ENCODE data around the gene KDM1B. TPM values are rescaled to one million over a fixed set of nuclear protein-coding genes. Genes with fewer than 3 reads are reported as not detected.
A peak's percentile ranks its signal among the peaks of the same experiment; 100 is the strongest.

KDM1B gene
- total and polyA plus RNA-seq, 5 donors from 2014 or later = 0.94 to 13.1 (median 3.2) TPM

DNA sequence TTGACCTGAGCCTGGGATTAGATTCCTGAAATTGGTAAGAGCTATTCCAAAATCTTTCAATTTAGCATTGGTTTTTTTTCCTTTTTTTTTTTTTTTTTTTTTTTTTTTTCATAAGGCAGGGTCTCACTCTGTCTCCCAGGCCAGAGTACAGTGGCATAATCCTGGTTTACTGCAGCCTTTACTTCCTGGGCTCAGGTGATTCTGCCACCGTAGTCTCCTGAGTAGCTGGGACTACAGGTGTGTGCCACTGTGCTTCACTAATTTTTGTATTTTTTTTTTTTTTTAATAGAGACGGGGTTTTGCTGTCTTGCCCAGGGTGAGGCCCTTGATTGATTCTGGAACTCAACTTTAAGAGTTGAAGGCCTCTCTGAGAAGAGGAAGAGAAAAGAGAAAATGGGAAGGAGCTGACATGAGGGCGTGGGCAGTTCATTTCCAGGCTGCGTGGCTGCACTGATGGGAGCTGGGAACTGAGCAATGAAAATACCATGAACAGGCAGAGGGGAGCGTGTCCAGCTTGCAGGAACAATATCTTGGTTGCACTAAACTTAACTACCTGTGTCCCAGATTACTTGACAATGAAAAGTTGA, 24.6 kb downstream of the KDM1B start:
- Mint-ChIP-seq H3K4me3 (no peak overlapping the region), H3K36me3 (peaks cover 73% of the 10 kb centered on the region), H3K27ac (peak overlapping the region in 1 of 3 donors; percentile 71), H3K27me3 (no peaks in the 10 kb centered on the region), H3K9me3 (no peaks in the 10 kb centered on the region), H3K4me1 (peaks cover 17 to 32% (median 25%) of the 10 kb centered on the region in 4 donors)
- no peaks in the 10 kb centered on the region for H3K27me3 ChIP-seq (ENCODE audit: control insufficient read depth, insufficient read depth, low read length)
- H3K9me3 ChIP-seq (ENCODE audit: control insufficient read depth in 2 of 2, low read length in 2 of 2) = no peaks in the 10 kb centered on the region
- DNase-seq = no peak
- no peak overlapping the region for H3K27ac ChIP-seq (ENCODE audit: insufficient read depth, low read length, poor library complexity, severe bottlenecking)
- no peak overlapping the region for H3K4me3 ChIP-seq (ENCODE audit: low read depth, low read length)
- peaks cover 3% of the 10 kb centered on the region for H3K36me3 ChIP-seq (ENCODE audit: control insufficient read depth, insufficient read depth, low read length)
- no peak for ATAC-seq (ENCODE audit: low read depth in 2 of 2)
- H3K4me1 ChIP-seq (ENCODE audit: control insufficient read depth, insufficient read depth, low read length, poor library complexity, severe bottlenecking) = no peaks in the 10 kb centered on the region

DNA sequence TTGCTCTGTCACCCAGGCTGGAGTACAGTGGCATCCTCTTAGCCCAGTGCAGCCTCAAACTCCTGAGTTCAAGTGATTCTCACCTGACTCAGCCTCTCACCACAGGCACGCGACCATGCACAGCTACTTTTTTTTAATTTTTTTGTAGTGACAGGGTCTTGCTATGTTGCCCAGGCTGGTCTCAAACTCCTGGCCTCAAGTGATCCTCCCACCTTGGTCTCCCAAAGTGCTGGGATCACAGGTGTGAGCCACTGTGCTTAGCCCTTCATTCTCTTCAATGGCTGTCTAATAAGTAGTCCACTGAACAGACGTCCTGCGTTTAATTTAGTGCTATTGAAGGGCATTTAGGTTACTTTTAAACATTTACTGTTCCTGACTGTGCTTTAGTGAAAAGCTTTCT, 27.3 kb downstream of the KDM1B start:
- H3K36me3 ChIP-seq (ENCODE audit: control insufficient read depth, insufficient read depth, low read length) = peaks cover 14% of the 10 kb centered on the region
- no peak overlapping the region for H3K4me3 ChIP-seq (ENCODE audit: low read depth, low read length)
- Mint-ChIP-seq H3K9me3 (peaks cover 0 to 1% (median 0%) of the 10 kb centered on the region in 7 donors), H3K27ac (no peak overlapping the region), H3K4me3 (no peak overlapping the region), H3K36me3 (peaks cover 65% of the 10 kb centered on the region), H3K27me3 (no peaks in the 10 kb centered on the region), H3K4me1 (peaks cover 5 to 14% (median 12%) of the 10 kb centered on the region in 4 donors)
- no peak overlapping the region for H3K27ac ChIP-seq (ENCODE audit: insufficient read depth, low read length, poor library complexity, severe bottlenecking)
- H3K4me1 ChIP-seq (ENCODE audit: control insufficient read depth, insufficient read depth, low read length, poor library complexity, severe bottlenecking) = no peaks in the 10 kb centered on the region
- no peak for DNase-seq
- no peaks in the 10 kb centered on the region for H3K9me3 ChIP-seq (ENCODE audit: control insufficient read depth in 2 of 2, low read length in 2 of 2)
- no peaks in the 10 kb centered on the region for H3K27me3 ChIP-seq (ENCODE audit: control insufficient read depth, insufficient read depth, low read length)
- ATAC-seq (ENCODE audit: low read depth in 2 of 2) = no peak

DNA sequence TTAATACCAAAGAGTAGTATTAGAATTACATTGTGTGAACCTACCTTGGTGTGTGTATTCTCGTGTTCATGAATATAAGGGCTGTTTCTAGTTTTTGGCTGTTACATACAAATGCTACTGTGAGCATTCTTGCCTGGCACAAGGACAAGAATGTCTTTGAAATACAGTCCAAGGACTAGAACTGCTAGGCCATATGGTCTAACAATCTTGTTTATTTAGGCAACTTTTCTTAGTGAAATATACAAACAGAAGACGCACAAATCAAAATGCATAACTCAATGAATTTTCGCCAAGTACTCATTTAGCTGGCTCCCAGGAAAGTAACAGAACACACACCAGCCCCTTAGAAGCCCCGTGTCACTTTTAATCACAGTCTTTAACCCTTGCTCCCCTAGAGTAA, 28.5 kb downstream of the KDM1B start:
- H3K9me3 ChIP-seq (ENCODE audit: control insufficient read depth in 2 of 2, low read length in 2 of 2) = no peaks in the 10 kb centered on the region
- ATAC-seq (ENCODE audit: low read depth in 2 of 2) (no peak), DNase-seq (no peak)
- no peaks in the 10 kb centered on the region for H3K27me3 ChIP-seq (ENCODE audit: control insufficient read depth, insufficient read depth, low read length)
- Mint-ChIP-seq H3K27me3 (no peaks in the 10 kb centered on the region), H3K36me3 (peaks cover 64% of the 10 kb centered on the region), H3K9me3 (peaks cover 0 to 1% (median 0%) of the 10 kb centered on the region in 7 donors), H3K4me3 (no peak overlapping the region), H3K27ac (peak overlapping the region in 1 of 3 donors; percentile 25), H3K4me1 (peaks cover 4 to 12% (median 6%) of the 10 kb centered on the region in 4 donors)
- no peak overlapping the region for H3K27ac ChIP-seq (ENCODE audit: insufficient read depth, low read length, poor library complexity, severe bottlenecking)
- no peak overlapping the region for H3K4me3 ChIP-seq (ENCODE audit: low read depth, low read length)
- H3K36me3 ChIP-seq (ENCODE audit: control insufficient read depth, insufficient read depth, low read length) = peaks cover 15% of the 10 kb centered on the region
- H3K4me1 ChIP-seq (ENCODE audit: control insufficient read depth, insufficient read depth, low read length, poor library complexity, severe bottlenecking) = no peaks in the 10 kb centered on the region

DNA sequence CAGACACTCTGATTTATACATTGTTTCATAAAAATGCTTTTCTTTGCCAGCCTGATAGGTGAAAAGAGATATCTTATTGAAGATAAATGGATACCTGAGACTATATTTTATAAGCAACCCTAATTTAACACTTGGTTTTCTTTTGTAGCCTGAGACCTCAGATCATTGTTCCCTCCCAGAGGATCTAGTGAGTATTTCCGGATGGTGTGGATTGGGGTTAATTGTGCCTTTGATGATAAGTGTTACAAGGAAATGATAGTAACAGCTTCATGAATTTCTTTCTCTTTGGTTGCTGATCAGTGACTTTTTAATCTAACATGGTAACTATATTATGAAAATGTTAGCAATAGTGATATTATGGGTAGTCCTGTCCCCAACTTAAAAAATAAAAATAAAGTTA, 30.4 kb downstream of the KDM1B start:
- H3K4me1 Mint-ChIP-seq = peaks cover 0 to 3% (median 0%) of the 10 kb centered on the region in 4 donors
- H3K36me3 Mint-ChIP-seq = peaks cover 57% of the 10 kb centered on the region
- H3K4me3 ChIP-seq (ENCODE audit: low read depth, low read length) = no peak overlapping the region
- peaks cover 0 to 1% (median 0%) of the 10 kb centered on the region in 7 donors for H3K9me3 Mint-ChIP-seq
- ATAC-seq (ENCODE audit: low read depth in 2 of 2) (no peak), DNase-seq (no peak)
- H3K9me3 ChIP-seq (ENCODE audit: control insufficient read depth in 2 of 2, low read length in 2 of 2) = no peaks in the 10 kb centered on the region
- H3K27ac Mint-ChIP-seq = no peak overlapping the region
- peaks cover 15% of the 10 kb centered on the region for H3K36me3 ChIP-seq (ENCODE audit: control insufficient read depth, insufficient read depth, low read length)
- no peaks in the 10 kb centered on the region for H3K4me1 ChIP-seq (ENCODE audit: control insufficient read depth, insufficient read depth, low read length, poor library complexity, severe bottlenecking)
- H3K27ac ChIP-seq (ENCODE audit: insufficient read depth, low read length, poor library complexity, severe bottlenecking) = no peak overlapping the region
- H3K27me3 Mint-ChIP-seq = no peaks in the 10 kb centered on the region
- H3K27me3 ChIP-seq (ENCODE audit: control insufficient read depth, insufficient read depth, low read length) = no peaks in the 10 kb centered on the region
- H3K4me3 Mint-ChIP-seq = no peak overlapping the region

DNA sequence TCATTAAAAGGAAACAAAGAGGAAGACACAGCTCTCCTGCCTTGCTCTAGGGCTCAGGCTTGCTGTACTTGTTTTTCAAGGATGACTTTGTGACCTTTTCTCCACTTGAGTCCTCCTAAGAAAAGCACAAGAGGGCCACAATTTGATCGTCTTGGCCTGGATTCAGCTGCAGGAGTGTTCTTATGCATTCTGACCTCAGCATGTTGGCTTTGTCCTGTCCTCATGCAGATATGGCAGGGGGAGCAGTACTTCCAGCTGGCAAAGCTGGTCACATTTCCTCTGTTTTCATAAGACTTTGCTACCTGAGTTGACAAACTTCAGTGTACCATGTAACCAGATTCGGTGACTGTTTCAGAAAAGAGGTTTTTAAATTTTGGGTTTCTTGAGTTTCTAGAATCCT, 30.8 kb downstream of the KDM1B start:
- peaks cover 0 to 1% (median 0%) of the 10 kb centered on the region in 7 donors for H3K9me3 Mint-ChIP-seq
- ATAC-seq (ENCODE audit: low read depth in 2 of 2) = no peak
- no peak overlapping the region for H3K4me3 Mint-ChIP-seq
- no peak for DNase-seq
- peaks cover 0 to 3% (median 0%) of the 10 kb centered on the region in 4 donors for H3K4me1 Mint-ChIP-seq
- Histone ChIP-seq H3K4me3 (ENCODE audit: low read depth, low read length) (no peak overlapping the region), H3K9me3 (ENCODE audit: control insufficient read depth in 2 of 2, low read length in 2 of 2) (no peaks in the 10 kb centered on the region), H3K36me3 (ENCODE audit: control insufficient read depth, insufficient read depth, low read length) (peaks cover 17% of the 10 kb centered on the region), H3K27ac (ENCODE audit: insufficient read depth, low read length, poor library complexity, severe bottlenecking) (no peak overlapping the region), H3K4me1 (ENCODE audit: control insufficient read depth, insufficient read depth, low read length, poor library complexity, severe bottlenecking) (no peaks in the 10 kb centered on the region), H3K27me3 (ENCODE audit: control insufficient read depth, insufficient read depth, low read length) (no peaks in the 10 kb centered on the region)
- H3K27me3 Mint-ChIP-seq = no peaks in the 10 kb centered on the region
- H3K27ac Mint-ChIP-seq = no peak overlapping the region
- peaks cover 54% of the 10 kb centered on the region for H3K36me3 Mint-ChIP-seq

DNA sequence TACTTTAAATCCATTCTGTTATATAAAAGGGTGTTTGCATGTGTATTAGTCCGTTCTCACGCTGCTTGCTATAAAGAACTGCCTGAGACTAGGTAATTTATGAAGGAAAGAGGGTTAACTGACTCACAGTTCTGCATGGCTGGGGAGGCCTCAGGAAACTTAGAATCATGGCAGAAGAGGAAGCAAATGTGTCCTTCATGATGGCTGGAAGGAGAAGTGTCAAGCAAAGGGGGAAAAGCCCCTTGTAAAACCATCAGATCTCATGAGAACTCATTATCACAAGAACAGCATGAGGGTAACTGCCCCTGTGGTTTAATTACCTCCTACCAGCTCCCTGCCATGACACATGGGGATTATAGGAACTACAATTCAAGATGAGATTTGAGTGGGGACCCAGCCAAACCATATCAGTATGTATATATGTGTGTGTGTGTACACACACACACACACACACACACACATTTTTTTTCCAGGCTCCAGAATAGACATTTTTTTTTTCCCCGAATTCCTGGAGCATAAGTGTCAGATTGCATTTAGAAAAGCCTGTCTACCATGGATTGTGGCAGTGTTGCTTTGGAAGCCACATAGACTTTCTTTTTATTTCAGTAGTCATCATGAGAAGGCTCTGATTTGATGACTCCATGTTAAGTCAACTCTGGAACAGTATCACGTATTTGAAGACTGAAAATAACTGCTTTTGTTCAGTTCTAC, 31.5 kb downstream of the KDM1B start:
- H3K4me3 Mint-ChIP-seq = no peak overlapping the region
- Histone ChIP-seq H3K9me3 (ENCODE audit: control insufficient read depth in 2 of 2, low read length in 2 of 2) (no peaks in the 10 kb centered on the region), H3K27ac (ENCODE audit: insufficient read depth, low read length, poor library complexity, severe bottlenecking) (no peak overlapping the region), H3K4me3 (ENCODE audit: low read depth, low read length) (no peak overlapping the region), H3K27me3 (ENCODE audit: control insufficient read depth, insufficient read depth, low read length) (no peaks in the 10 kb centered on the region), H3K4me1 (ENCODE audit: control insufficient read depth, insufficient read depth, low read length, poor library complexity, severe bottlenecking) (no peaks in the 10 kb centered on the region), H3K36me3 (ENCODE audit: control insufficient read depth, insufficient read depth, low read length) (peaks cover 21% of the 10 kb centered on the region)
- H3K27ac Mint-ChIP-seq = peak overlapping the region in 1 of 3 donors; percentile 4
- ATAC-seq (ENCODE audit: low read depth in 2 of 2) (no peak), DNase-seq (no peak)
- H3K9me3 Mint-ChIP-seq = peaks cover 0 to 1% (median 0%) of the 10 kb centered on the region in 7 donors
- H3K36me3 Mint-ChIP-seq = peaks cover 57% of the 10 kb centered on the region
- peaks cover 0 to 3% (median 0%) of the 10 kb centered on the region in 4 donors for H3K4me1 Mint-ChIP-seq
- H3K27me3 Mint-ChIP-seq = no peaks in the 10 kb centered on the region

DNA sequence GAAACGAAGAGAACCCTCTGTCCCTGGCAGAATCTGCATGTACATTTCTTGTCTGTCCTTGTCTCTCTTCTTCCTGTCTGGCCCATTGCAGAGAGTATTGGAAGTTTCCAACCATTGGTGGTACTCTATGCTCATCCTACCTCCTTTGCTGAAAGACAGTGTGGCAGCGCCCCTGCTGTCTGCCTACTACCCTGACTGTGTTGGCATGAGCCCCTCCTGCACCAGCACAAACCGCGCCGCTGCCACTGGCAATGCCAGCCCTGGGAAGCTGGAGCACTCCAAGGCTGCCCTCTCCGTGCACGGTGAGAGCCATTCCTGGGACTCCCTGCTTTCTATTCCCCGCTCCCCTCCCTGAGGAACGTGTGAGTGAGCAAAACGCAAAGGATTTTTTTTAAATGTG, 32.5 kb downstream of the KDM1B start:
- Histone ChIP-seq H3K27ac (ENCODE audit: insufficient read depth, low read length, poor library complexity, severe bottlenecking) (no peak overlapping the region), H3K27me3 (ENCODE audit: control insufficient read depth, insufficient read depth, low read length) (no peaks in the 10 kb centered on the region), H3K4me3 (ENCODE audit: low read depth, low read length) (no peak overlapping the region), H3K9me3 (ENCODE audit: control insufficient read depth in 2 of 2, low read length in 2 of 2) (no peaks in the 10 kb centered on the region), H3K4me1 (ENCODE audit: control insufficient read depth, insufficient read depth, low read length, poor library complexity, severe bottlenecking) (no peaks in the 10 kb centered on the region), H3K36me3 (ENCODE audit: control insufficient read depth, insufficient read depth, low read length) (peaks cover 22% of the 10 kb centered on the region)
- peaks cover 0 to 3% (median 0%) of the 10 kb centered on the region in 4 donors for H3K4me1 Mint-ChIP-seq
- H3K4me3 Mint-ChIP-seq = no peak overlapping the region
- ATAC-seq (ENCODE audit: low read depth in 2 of 2) = no peak
- no peaks in the 10 kb centered on the region for H3K27me3 Mint-ChIP-seq
- H3K36me3 Mint-ChIP-seq = peaks cover 48% of the 10 kb centered on the region
- DNase-seq = no peak
- peak overlapping the region in 1 of 3 donors; percentile 20 for H3K27ac Mint-ChIP-seq
- H3K9me3 Mint-ChIP-seq = peaks cover 0 to 1% (median 0%) of the 10 kb centered on the region in 7 donors

DNA sequence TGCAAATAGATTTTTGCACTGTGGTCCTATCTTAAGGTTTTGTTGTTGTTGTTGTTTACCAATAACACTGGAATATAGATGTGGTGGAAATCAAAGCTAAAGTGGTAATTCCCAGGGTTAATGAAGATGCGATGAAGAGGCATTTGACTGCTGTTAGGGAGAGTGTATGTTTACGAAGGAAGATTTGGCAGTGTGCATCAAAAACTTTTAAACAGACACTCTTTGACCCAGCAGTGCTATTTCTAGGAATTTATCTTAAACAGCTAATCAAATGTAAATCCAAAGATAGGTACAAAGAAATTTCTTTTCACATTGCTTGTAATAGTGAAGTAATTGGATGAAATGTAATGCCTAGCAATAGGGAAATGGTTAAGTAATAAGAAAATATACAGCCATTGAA, 34.0 kb downstream of the KDM1B start:
- Histone ChIP-seq H3K4me1 (ENCODE audit: control insufficient read depth, insufficient read depth, low read length, poor library complexity, severe bottlenecking) (no peaks in the 10 kb centered on the region), H3K4me3 (ENCODE audit: low read depth, low read length) (no peak overlapping the region), H3K27ac (ENCODE audit: insufficient read depth, low read length, poor library complexity, severe bottlenecking) (no peak overlapping the region), H3K27me3 (ENCODE audit: control insufficient read depth, insufficient read depth, low read length) (no peaks in the 10 kb centered on the region), H3K36me3 (ENCODE audit: control insufficient read depth, insufficient read depth, low read length) (peaks cover 22% of the 10 kb centered on the region), H3K9me3 (ENCODE audit: control insufficient read depth in 2 of 2, low read length in 2 of 2) (no peaks in the 10 kb centered on the region)
- no peak for ATAC-seq (ENCODE audit: low read depth in 2 of 2)
- H3K4me3 Mint-ChIP-seq = no peak overlapping the region
- H3K4me1 Mint-ChIP-seq = no peaks in the 10 kb centered on the region
- peaks cover 0 to 1% (median 0%) of the 10 kb centered on the region in 7 donors for H3K9me3 Mint-ChIP-seq
- H3K27me3 Mint-ChIP-seq = no peaks in the 10 kb centered on the region
- H3K36me3 Mint-ChIP-seq = peaks cover 42% of the 10 kb centered on the region
- DNase-seq = no peak
- H3K27ac Mint-ChIP-seq = no peak overlapping the region
